HFF-Myc (cell line): Measurements from ENCODE around the gene OSBPL9.

Source experiments
- DNase-seq: peaks from one replicate; pipeline ENCODE4 v3.0.0-alpha.2; 2011; ENCODE audit warnings: low read depth; ENCODE audit errors: extremely low read depth
- H3K4me3 ChIP-seq: replicated peaks from 2 replicates; pipeline ENCODE4 v1.5.1; 2011; ENCODE audit warnings: low read depth, mild to moderate bottlenecking, control low read depth, low read length
- CTCF ChIP-seq: IDR thresholded peaks from 2 replicates; pipeline ENCODE4 v1.5.1; 2012; ENCODE audit warnings: mild to moderate bottlenecking, low read depth, low read length, control low read depth; ENCODE audit errors: missing control alignments

Gene OSBPL9

GRCh38 chr1:51627672-51628071, 10.8 kb downstream of the OSBPL9 start:
- DNase-seq = no peak
- H3K4me3 ChIP-seq = no peak overlapping the region
- TF ChIP-seq CTCF = peak; percentile 43

DNA sequence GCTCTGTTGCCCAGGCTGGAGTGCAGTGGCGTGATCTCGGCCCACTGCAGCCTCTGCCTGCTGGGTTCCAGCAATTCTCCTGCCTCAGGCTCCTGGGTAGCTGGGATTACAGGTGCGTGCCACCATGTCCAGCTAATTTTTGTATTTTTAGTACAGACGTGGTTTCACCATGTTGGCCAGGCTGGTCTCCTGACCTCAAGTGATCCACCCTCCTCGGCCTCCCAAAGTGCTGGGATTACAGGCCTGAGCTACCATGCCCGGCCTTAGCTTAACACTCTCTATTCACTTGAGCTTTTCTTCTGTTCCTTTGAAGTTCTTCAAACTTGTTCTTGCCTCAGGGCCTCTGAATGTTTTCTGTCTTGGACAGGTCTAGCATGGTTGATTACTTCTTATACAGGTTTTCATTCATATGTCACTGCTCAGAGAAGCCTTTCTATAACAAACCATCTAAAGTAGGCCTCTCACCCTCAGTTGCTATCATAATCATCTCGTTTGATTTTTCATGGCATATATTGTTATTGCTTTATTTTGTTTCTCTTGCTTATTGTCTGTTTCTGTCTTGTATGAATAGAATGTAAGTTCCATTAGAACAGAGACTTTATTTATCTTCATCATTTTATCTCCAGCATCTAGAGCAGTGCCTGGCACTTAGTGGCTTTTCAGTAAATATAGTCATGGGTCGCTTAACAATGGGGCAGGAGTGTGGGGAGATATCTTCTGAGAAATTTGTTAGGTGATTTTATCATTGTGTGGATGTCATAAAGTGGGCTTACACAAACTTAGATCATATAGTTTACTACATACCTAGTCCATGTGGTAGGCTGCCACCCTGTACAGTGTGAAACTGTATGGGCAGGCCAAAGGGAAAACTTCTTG, 12.1 kb downstream of the OSBPL9 start:
- no peak for DNase-seq
- H3K4me3 ChIP-seq = no peak overlapping the region
- no peak for TF ChIP-seq CTCF

GRCh38 chr1:51629918-51630317, 13.0 kb downstream of the OSBPL9 start:
- no peak for TF ChIP-seq CTCF
- H3K4me3 ChIP-seq = no peak overlapping the region
- DNase-seq = no peak

DNA sequence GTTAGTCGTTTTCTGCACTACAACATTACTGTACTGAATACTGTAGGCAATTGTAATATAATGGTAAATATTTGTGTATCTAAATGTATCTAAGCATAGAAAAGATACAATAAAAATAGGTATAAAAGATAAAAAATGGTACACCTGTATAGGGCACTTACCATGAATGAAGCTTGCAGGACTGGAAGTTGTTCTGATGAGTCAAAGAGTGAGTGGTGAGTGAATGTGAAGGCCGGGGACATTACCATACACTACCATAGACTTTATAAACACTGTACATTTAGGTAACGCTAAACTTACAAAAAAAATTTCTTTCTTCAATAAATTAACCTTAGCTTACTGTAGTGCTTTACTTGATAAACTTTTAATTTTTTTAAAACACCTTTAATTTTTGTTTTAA, 13.5 kb downstream of the OSBPL9 start:
- no peak overlapping the region for H3K4me3 ChIP-seq
- DNase-seq = no peak
- TF ChIP-seq CTCF = no peak

- no peak for TF ChIP-seq CTCF
- H3K4me3 ChIP-seq = no peak overlapping the region
- DNase-seq = no peak
These were observed 14.0 kb downstream of the OSBPL9 start for GRCh38 chr1:51630922-51631321.

DNA sequence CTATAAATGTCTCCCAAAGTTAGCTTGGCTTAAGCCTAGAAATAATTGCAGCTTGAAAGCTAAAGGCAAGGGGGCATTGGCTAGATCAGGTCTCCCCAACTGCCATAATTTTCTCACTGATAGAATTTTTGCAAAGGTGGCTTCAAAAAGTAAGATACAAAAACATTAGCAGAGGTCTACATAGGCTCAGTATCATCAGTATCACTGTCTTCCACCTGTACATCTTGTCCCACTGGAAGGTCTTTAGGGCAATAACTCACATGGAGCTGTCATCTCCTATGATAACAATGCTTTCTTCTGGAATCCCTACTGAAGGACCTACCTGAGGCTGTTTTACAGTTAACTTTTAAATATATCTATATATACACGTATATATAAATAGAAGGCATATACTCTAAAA, 14.9 kb downstream of the OSBPL9 start:
- no peak for DNase-seq
- TF ChIP-seq CTCF = no peak
- H3K4me3 ChIP-seq = no peak overlapping the region
